Neural crest cell (in vitro differentiated cells): ENCODE data around the gene PCNX3. TPM values are rescaled to one million over a fixed set of nuclear protein-coding genes. Genes with fewer than 3 reads are reported as not detected.
A peak's percentile ranks its signal among the peaks of the same experiment; 100 is the strongest.

ENCODE experiments used
- DNase-seq: peaks from one replicate; pipeline ENCODE4 v3.0.0; 2021; ENCODE audit warnings: low read depth, mixed read lengths, low spot score
- H3K27ac Mint-ChIP-seq: one replicate; pipeline ENCODE4 v1.8.0; 2021; ENCODE audit warnings: mild to moderate bottlenecking, mixed read lengths; ENCODE audit not compliant: unreplicated experiment
- H3K27me3 Mint-ChIP-seq: 2 replicates; pipeline ENCODE4 v1.8.0; 2021; ENCODE audit warnings: low read depth, mild to moderate bottlenecking, mixed read lengths
- H3K36me3 Mint-ChIP-seq: 2 replicates; pipeline ENCODE4 v1.8.0; 2021; ENCODE audit warnings: low read depth, mild to moderate bottlenecking, mixed read lengths
- H3K4me1 Mint-ChIP-seq: 2 replicates; pipeline ENCODE4 v1.8.0; 2021; ENCODE audit warnings: mixed read lengths
- H3K4me3 Mint-ChIP-seq: one replicate; pipeline ENCODE4 v1.8.0; 2021; ENCODE audit warnings: mild to moderate bottlenecking, mixed read lengths
- H3K9me3 Mint-ChIP-seq: 2 replicates; pipeline ENCODE4 v1.8.0; 2021; ENCODE audit warnings: mixed read lengths
- CTCF ChIP-seq: fragments of 200-600 bp; sonication (generic); conservative IDR thresholded peaks from 2 replicates; pipeline ENCODE4 v1.5.0; 2021; ENCODE audit warnings: antibody characterized with exemption, mild to moderate bottlenecking
- total RNA-seq: library from RNA; stranded (reverse); gene quantifications from 2 replicates; pipeline ENCODE4 v1.2.1, GENCODE V29; 2021

The PCNX3 gene
- total RNA-seq, 1 donor from 2014 or later: 58.2 TPM

DNA sequence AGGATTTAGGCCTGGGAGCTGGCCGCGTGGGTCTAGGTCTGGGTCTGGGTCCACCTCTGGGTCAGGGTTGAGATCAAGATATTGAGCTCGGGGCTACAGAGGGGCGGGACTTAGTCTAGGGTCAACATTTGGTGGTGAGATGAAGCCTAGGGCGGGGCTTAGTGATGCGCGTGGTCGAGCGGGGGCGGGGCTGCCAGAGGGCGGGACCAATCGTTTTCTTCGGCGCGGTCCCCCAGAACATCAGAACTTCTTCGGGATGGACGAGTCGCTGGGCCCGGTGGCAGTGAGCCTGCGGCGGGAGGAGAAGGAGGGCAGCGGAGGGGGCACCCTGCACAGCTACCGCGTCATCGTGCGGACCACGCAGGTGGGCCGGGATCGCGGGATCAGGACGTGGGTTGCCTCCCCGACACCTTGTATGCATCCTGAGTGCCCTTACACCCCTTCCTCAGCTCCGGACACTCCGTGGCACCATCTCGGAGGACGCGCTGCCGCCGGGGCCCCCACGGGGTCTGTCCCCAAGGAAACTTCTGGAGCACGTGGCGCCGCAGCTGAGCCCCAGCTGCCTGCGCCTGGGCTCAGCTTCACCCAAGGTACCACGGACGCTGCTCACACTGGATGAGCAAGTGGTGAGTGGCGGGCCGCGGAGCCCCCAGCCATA is 26.6 kb downstream of the PCNX3 start:
- Mint-ChIP-seq H3K9me3 (no peaks in the 10 kb centered on the region), H3K4me3 (peak overlapping the region; percentile 72), H3K36me3 (no peaks in the 10 kb centered on the region), H3K27me3 (peaks cover 4% of the 10 kb centered on the region), H3K4me1 (peaks cover 24% of the 10 kb centered on the region), H3K27ac (no peak overlapping the region)
- no peak for DNase-seq
- no peak for TF ChIP-seq CTCF

GRCh38 chr11:65643971-65644370 is 28.4 kb downstream of the PCNX3 start:
- no peak for TF ChIP-seq CTCF
- Mint-ChIP-seq H3K4me3 (peak overlapping the region; percentile 14), H3K27ac (no peak overlapping the region), H3K9me3 (no peaks in the 10 kb centered on the region), H3K27me3 (peaks cover 13% of the 10 kb centered on the region), H3K36me3 (no peaks in the 10 kb centered on the region), H3K4me1 (peaks cover 12% of the 10 kb centered on the region)
- no peak for DNase-seq

DNA sequence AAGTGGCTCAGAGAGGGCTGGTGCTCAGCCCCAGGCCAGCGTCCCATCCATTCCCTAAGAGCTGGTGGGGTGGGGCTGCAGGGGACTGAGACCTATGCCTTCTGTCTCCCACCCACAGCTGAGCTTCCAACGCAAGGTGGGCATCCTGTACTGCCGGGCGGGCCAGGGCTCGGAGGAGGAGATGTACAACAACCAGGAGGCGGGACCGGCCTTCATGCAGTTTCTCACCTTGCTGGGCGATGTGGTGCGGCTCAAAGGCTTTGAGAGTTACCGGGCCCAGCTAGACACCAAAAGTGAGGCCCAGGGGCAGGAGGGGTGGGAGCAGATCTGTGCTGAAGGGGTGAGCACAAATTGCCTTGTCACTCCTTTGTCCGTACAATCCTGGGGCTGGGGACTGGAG is 29.3 kb downstream of the PCNX3 start:
- Mint-ChIP-seq H3K27me3 (peaks cover 13% of the 10 kb centered on the region), H3K27ac (no peak overlapping the region), H3K4me3 (no peak overlapping the region), H3K4me1 (peaks cover 11% of the 10 kb centered on the region), H3K36me3 (no peaks in the 10 kb centered on the region), H3K9me3 (no peaks in the 10 kb centered on the region)
- no peak for TF ChIP-seq CTCF
- no peak for DNase-seq

DNA sequence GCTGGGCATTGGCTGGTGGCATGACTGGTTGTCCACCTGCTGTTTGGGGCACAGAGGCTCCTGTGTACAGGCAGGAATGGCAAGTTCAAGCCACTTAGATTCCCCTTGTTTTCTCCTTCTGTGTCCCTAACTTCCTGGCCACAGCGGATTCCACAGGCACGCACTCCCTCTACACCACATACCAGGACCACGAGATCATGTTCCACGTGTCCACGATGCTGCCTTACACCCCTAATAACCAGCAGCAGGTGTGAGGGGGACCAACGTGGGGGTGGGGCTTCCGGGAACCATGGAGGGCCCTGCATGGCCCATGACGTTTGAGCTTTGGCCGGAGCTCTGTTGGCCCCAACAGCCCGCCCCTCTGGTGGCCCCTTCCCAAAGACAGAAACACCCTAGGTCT is 30.1 kb downstream of the PCNX3 start:
- peaks cover 15% of the 10 kb centered on the region for H3K27me3 Mint-ChIP-seq
- no peaks in the 10 kb centered on the region for H3K9me3 Mint-ChIP-seq
- H3K4me1 Mint-ChIP-seq: peaks cover 11% of the 10 kb centered on the region
- H3K4me3 Mint-ChIP-seq: peak overlapping the region; percentile 17
- no peak for TF ChIP-seq CTCF
- no peak overlapping the region for H3K27ac Mint-ChIP-seq
- no peak for DNase-seq
- H3K36me3 Mint-ChIP-seq: no peaks in the 10 kb centered on the region

- H3K4me1 Mint-ChIP-seq: peaks cover 13% of the 10 kb centered on the region
- no peaks in the 10 kb centered on the region for H3K36me3 Mint-ChIP-seq
- no peak overlapping the region for H3K4me3 Mint-ChIP-seq
- no peak for DNase-seq
- peaks cover 15% of the 10 kb centered on the region for H3K27me3 Mint-ChIP-seq
- H3K27ac Mint-ChIP-seq: no peak overlapping the region
- no peaks in the 10 kb centered on the region for H3K9me3 Mint-ChIP-seq
- TF ChIP-seq CTCF: no peak
These were observed 30.8 kb downstream of the PCNX3 start for GRCh38 chr11:65646288-65646957.
